Prostate gland (tissue), 2 donors: Measurements from ENCODE around the gene EIF3J. TPM values are rescaled to one million over a fixed set of nuclear protein-coding genes. Genes with fewer than 3 reads are reported as not detected.
"Not testable (repeated sequence)": the region's sequence is repeated elsewhere in the genome, so short reads cannot be mapped to it uniquely, and the experiment has no call there.

ENCODE experiments used
- DNase-seq: peaks from one replicate; pipeline ENCODE4 v3.0.0-alpha.2; 2019; ENCODE audit warnings: low spot score
- H3K27ac ChIP-seq, 2 donors: fragments of 200-600 bp; sonication (generic); 2 replicates each; pipeline ENCODE4 v1.5.1; 2017 to 2019
- H3K27me3 ChIP-seq: fragments of 200-600 bp; sonication (generic); replicated peaks from 2 replicates; pipeline ENCODE4 v1.5.1; 2019; ENCODE audit not compliant: insufficient read depth
- H3K36me3 ChIP-seq, 2 donors: fragments of 200-600 bp; sonication (generic); 1 replicate in 1 of 2; 2 replicates in 1 of 2; pipeline versions ENCODE4 v1.5.1 to v1.8.1; 2017 to 2019
- H3K4me1 ChIP-seq: fragments of 200-600 bp; sonication (generic); replicated peaks from 2 replicates; pipeline ENCODE4 v1.5.1; 2019
- H3K4me3 ChIP-seq, 2 donors: fragments of 200-600 bp; sonication (generic); 2 replicates each; pipeline ENCODE4 v1.5.1; 2017 to 2019
- H3K9me3 ChIP-seq: fragments of 200-600 bp; sonication (generic); 2 replicates; pipeline ENCODE4 v1.5.1; 2017
- POLR2A ChIP-seq: fragments of 450-650 bp; IDR thresholded peaks from one replicate; pipeline ENCODE4 v1.6.1; 2016; ENCODE audit warnings: antibody characterized with exemption, mild to moderate bottlenecking
- POLR2AphosphoS5 ChIP-seq: sonication (generic); formaldehyde crosslinking; IDR thresholded peaks from one replicate; pipeline ENCODE4 v1.6.1; 2017; ENCODE audit warnings: antibody characterized with exemption
- WGBS: methylation state at CpG from one replicate; pipeline ENCODE4 v1.1.5; 2018; 5-methylcytosine and 5-hydroxymethylcytosine counted together
- intact Hi-C: fragments of 100-400 bp; cut with DNase I; formaldehyde crosslinking; loops from one replicate; pipeline ENCODE4 v1.14.2; 2022
- total RNA-seq, 2 donors: library from RNA; depleted of rRNA; stranded (reverse); fragments of >200 nt; gene quantifications; one replicate each; pipeline ENCODE4 v1.1.0, GENCODE V29; 2016
- TF ChIP-seq, protein P1 (sequence below), 4 experiments: fragments of 200-600 bp in 2 of 4; fragments of 450-650 bp in 2 of 4; sonication (generic) in 2 of 4; IDR thresholded peaks; 1 replicate in 3 of 4; 2 replicates in 1 of 4; pipeline ENCODE4 v1.5.1; 2016 to 2019; ENCODE audit warnings: antibody characterized with exemption in 4 of 4, mild to moderate bottlenecking in 2 of 4, moderate library complexity in 2 of 4

The EIF3J gene
- total RNA-seq, 2 donors from 2014 or later = 33.1 to 51.7 TPM

DNA sequence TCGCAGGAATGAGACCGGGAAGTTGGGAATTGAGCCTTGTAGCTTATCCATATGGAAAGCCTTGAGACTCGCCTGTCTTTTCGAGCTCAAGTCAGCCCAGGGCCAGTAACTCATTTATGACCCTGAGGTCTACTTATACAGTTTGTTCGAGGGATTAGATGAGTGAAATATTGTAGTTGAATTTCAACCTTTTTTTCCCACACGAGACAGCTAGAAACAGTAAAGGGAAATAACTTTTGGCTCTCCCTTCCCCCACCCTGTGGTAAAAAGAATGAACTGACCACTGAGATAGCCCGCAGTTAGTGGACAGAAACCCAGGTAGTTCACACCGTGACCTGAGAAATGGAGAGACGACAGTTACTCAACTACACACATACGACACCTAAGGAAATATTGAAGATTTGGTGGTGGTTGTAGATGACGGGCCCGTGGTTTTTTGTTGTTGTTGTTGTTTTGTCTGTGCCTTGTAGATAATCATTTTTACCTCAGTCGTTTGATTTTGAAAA is 841 bp downstream of the EIF3J start:
- H3K9me3 ChIP-seq = no peaks in the 10 kb centered on the region
- H3K27me3 ChIP-seq = no peaks in the 10 kb centered on the region
- intact Hi-C loops = loop anchor here (2.0 to 5.0 kb wide), 2 partner anchors 175 to 251 kb away; partner anchors contain the start of genes B2M and PATL2
- TF ChIP-seq, protein P1, sequence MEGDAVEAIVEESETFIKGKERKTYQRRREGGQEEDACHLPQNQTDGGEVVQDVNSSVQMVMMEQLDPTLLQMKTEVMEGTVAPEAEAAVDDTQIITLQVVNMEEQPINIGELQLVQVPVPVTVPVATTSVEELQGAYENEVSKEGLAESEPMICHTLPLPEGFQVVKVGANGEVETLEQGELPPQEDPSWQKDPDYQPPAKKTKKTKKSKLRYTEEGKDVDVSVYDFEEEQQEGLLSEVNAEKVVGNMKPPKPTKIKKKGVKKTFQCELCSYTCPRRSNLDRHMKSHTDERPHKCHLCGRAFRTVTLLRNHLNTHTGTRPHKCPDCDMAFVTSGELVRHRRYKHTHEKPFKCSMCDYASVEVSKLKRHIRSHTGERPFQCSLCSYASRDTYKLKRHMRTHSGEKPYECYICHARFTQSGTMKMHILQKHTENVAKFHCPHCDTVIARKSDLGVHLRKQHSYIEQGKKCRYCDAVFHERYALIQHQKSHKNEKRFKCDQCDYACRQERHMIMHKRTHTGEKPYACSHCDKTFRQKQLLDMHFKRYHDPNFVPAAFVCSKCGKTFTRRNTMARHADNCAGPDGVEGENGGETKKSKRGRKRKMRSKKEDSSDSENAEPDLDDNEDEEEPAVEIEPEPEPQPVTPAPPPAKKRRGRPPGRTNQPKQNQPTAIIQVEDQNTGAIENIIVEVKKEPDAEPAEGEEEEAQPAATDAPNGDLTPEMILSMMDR (IDR thresholded peaks at IDR 0.05) = no peak
- peak; percentile 11 for TF ChIP-seq POLR2AphosphoS5
- no peak for TF ChIP-seq POLR2A
- peaks cover 8% of the 10 kb centered on the region for H3K4me1 ChIP-seq
- no peak for DNase-seq
- H3K27ac ChIP-seq = peak overlapping the region; percentile 94
- peak overlapping the region; percentile 75 to 95 for H3K4me3 ChIP-seq
- 13% methylated on average over 13 of the region's 13 CpGs for WGBS
- H3K36me3 ChIP-seq = no peaks in the 10 kb centered on the region

- Histone ChIP-seq H3K27me3 (no peaks in the 10 kb centered on the region), H3K4me3 (no peak overlapping the region), H3K4me1 (peaks cover 10% of the 10 kb centered on the region), H3K27ac (no peak overlapping the region), H3K36me3 (no peaks in the 10 kb centered on the region), H3K9me3 (no peaks in the 10 kb centered on the region)
- intact Hi-C loops = no loop called here
- no peak for DNase-seq
- 90% methylated on average over 4 of the region's 4 CpGs for WGBS
- TF ChIP-seq, protein P1 (IDR thresholded peaks at IDR 0.05) = no peak
- TF ChIP-seq POLR2AphosphoS5 = no peak
- no peak for TF ChIP-seq POLR2A
These were observed 4.5 kb downstream of the EIF3J start for GRCh38 chr15:44541282-44541958.

DNA sequence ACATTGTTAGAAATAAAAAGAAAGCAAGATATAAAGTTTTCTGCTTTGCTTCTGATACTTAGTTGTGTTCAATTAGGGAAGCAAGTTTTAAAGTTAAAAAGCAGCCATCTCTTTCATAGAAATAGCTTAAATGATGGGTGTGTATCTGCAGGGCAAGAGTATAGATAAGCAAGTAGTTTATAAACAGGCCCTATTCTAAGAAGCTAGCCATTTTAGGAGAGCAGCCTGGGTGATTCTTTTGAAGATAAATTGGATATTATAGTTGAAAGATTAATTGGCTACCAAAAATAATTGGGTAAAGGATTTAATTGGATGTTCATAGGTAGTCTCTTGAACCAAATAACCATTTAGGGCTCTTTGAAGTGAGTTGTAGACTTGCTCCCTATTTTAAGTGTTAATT is 5.6 kb downstream of the EIF3J start:
- no peak for TF ChIP-seq POLR2AphosphoS5
- peaks cover 10% of the 10 kb centered on the region for H3K4me1 ChIP-seq
- H3K4me3 ChIP-seq = no peak overlapping the region
- no peaks in the 10 kb centered on the region for H3K27me3 ChIP-seq
- intact Hi-C loops = no loop called here
- no peak for DNase-seq
- peak overlapping the region; percentile 4 to 37 for H3K27ac ChIP-seq
- no peaks in the 10 kb centered on the region for H3K36me3 ChIP-seq
- H3K9me3 ChIP-seq = no peaks in the 10 kb centered on the region

GRCh38 chr15:44544745-44545144 is 7.8 kb downstream of the EIF3J start:
- intact Hi-C loops, H3K27ac ChIP-seq, DNase-seq, H3K36me3 ChIP-seq, H3K27me3 ChIP-seq, H3K4me3 ChIP-seq, H3K4me1 ChIP-seq, H3K9me3 ChIP-seq: not testable (repeated sequence)
- WGBS = 96% methylated on average over 5 of the region's 5 CpGs

GRCh38 chr15:44545913-44546802 is 9.2 kb downstream of the EIF3J start:
- H3K4me1 ChIP-seq = peaks cover 10% of the 10 kb centered on the region
- no peak overlapping the region for H3K4me3 ChIP-seq
- no peak overlapping the region for H3K27ac ChIP-seq

GRCh38 chr15:44549152-44549551 is 12.2 kb downstream of the EIF3J start:
- H3K4me3 ChIP-seq, H3K9me3 ChIP-seq, DNase-seq, H3K36me3 ChIP-seq, H3K27ac ChIP-seq, intact Hi-C loops, H3K27me3 ChIP-seq, H3K4me1 ChIP-seq: not testable (repeated sequence)
- WGBS = 98% methylated on average over 9 of the region's 9 CpGs

More at GRCh38 chr15:44545913-44546802, 9.2 kb downstream of the EIF3J start:
- H3K27me3 ChIP-seq = no peaks in the 10 kb centered on the region
- 56% methylated on average over 5 of the region's 5 CpGs for WGBS
- TF ChIP-seq POLR2AphosphoS5 (no peak), POLR2A (no peak)
- TF ChIP-seq, protein P1 (IDR thresholded peaks at IDR 0.05) = no peak
- no peak for DNase-seq
- intact Hi-C loops = no loop called here
- no peaks in the 10 kb centered on the region for H3K36me3 ChIP-seq
- no peaks in the 10 kb centered on the region for H3K9me3 ChIP-seq
